HG03558 (cell line): ENCODE measurements around the gene GNPTG.

Experiments
- ATAC-seq: cut with Tn5 transposase; IDR thresholded peaks from one replicate; pipeline ENCODE4 v1.9.1; 2021; ENCODE audit warnings: moderate number of reproducible peaks; ENCODE audit not compliant: unreplicated experiment; ENCODE audit errors: extremely low read depth

The GNPTG gene

GRCh38 chr16:1387331-1387730 lies 35.6 kb downstream of the GNPTG start:
- ATAC-seq: no peak

DNA sequence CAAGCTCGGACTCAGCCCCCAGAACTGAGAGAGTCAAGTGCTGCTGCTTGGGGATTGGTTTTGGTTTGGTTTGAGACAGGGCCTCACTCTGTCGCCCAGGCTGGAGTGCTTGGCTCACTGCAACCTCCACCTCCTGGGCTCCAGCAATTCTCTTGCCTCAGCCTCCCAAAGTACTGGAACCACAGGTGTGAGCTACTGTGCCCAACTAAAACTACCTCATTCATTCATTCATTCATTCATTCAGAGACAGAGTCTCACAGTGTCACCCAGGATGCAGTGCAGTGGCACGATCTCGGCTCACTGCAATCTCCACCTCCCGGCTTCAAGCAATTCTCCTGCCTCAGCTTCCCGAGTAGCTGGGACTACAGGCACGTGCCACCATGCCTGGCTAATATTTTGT lies 38.0 kb downstream of the GNPTG start:
- ATAC-seq: no peak

DNA sequence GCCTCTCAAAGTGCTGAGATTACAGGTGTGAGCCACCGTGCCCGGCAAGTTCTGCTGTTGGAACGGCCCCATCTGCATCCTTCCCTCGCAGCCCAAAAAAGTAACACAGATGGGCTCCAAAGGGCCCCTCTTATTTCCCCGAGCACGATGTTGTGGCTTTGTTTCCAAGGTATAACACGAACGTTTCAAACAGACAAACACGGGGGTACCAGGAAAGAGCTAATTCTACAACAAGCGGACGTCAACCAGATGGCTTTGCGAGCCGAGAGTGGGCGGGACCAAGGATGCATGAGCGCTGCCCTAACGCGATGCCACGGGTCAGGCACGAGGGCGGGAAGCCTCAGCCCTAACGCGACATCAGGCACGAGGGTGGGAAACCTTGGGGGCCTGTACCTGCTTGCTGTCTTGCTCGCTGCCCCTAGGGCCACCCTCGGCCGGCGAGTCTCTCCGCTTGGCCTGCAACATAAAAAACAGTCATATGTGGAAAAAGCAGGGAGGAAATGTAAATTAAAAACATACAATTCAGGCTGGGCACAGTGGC lies 38.6 kb downstream of the GNPTG start:
- no peak for ATAC-seq

DNA sequence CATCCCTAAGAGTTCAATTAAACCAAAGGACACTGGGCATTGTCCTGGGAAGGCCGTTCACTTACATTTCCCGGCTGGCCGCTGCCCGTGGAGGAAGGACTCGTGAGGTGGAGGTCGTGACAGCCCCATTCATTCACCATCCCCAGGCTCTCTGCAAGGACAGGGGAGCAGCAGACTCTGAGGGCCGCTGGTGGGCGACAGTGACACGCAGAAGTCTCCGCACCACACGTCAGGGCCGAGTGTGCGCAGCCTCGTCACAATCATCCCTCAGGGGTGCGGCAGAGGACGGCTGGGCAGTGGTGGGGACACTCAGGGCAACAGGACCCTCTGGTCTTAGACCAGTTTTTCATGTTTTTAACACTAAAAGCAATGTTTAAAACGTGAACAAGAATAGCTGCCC lies 41.1 kb downstream of the GNPTG start:
- ATAC-seq: no peak

DNA sequence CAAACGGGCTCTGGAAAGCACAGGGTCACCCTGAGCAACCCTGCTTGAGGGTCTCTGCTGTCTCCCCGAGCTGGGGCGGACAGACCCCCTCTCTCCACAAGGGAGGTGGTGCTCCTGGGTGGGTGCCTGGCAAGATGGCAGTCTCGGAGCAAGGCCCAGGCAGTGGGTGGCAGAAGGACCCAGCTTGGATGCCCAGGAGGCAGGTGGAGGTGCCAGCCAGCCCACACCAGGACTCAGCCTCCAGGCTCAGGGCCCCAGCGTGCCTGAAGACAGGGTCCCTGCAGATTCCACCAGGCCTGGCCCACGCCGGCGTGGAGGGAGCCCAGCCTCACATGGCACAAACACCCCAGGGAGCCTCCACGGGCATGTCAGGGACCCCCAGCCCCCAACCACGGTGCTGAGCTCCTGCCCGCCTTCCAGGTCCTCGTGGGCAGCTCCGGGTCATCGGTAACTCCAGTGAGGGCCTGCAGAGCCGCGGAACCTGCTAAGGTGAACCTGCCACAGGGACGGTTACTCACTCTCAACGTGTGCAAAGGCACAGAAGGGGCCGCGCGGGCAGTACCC lies 42.0 kb downstream of the GNPTG start:
- ATAC-seq: no peak

- ATAC-seq: no peak
These were observed 42.7 kb downstream of the GNPTG start for GRCh38 chr16:1394367-1394951.

DNA sequence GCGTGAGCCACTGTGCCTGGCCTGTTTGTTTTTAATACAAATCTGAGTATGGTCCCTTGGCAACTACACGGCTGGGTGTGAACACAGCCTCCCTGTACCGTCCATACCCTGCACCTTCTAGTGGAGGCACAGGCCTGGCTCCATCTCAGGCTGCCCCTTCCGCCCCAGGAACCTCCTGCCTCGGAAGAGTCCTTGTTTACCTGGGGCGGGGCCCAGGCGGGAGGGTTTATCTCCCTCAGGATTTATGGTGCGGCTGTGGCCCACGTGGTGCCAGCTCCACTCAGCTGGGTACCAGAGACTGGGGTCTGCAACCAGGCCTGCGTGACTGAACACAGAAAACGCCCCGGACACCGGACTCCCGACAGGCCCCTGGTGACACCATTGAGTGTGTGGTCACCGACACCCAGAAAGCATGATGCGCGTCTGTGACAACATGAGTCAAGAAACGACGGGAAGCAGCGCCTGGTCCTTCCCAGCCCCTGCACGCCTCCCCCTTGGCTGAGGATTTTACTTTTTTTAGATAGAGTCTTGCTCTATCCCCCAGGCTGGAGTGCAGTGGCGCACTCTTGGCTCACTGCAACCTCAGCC lies 43.8 kb downstream of the GNPTG start:
- no peak for ATAC-seq

GRCh38 chr16:1397779-1398178 lies 46.0 kb downstream of the GNPTG start:
- ATAC-seq: no peak

DNA sequence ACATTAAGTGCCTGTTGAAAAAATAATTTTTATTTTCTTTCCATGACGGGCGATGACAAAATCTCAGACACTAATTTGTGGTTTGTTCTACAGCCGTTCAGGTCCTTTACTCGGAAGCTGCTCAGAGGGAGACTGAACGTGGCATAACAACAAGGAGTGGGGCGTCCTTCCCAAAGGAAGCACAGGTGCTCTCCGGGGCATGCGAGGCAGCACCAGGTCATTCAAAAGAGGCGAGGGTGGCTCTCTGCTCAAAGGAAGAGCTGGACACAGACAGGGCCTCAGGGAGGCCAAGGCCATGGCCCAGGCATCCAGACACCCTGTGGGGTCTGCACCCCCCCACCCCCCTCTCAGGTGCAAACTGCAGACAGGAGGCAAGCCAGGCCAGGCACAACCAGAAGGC lies 46.6 kb downstream of the GNPTG start:
- no peak for ATAC-seq

DNA sequence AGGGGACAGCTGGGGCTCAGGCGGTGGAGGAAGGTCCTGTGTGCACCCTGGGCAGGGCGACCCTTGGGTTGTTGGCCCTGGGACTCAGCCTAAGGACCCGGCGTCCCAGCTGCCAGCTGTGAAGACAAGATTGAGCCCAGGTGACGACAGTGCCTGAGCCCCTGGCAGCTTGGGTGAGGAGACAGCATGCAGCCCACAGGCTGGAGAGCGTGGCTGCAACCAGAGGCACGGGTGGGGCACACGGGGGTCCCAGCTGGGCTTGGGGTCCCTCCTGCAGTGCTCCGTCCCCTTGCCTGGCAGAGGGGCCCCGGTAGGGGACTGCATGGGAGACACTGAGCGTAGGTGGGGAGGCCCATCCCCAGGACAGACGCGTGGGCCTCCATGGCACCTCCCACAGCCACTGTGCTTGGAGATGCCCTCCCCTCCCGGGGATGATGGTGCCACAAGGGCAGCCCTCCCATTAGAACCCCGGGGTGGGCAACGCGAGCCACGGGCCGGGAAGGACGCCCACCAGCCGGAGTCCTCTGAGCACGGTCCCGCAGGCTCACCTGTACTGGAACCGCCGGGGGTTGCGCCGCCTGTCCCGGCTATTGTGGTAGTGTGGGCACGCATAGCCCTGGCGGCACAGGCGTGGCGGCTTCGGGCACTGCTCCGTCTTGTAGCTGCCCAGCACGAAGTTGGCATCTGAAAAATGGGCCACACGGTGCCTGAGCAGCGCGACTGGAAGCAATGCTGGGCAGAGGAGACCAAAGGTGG lies 47.3 kb downstream of the GNPTG start:
- ATAC-seq: no peak

- no peak for ATAC-seq
These were observed 49.5 kb downstream of the GNPTG start for GRCh38 chr16:1401061-1401757.

GRCh38 chr16:1401758-1402154 lies 50.0 kb downstream of the GNPTG start:
- ATAC-seq: no peak

DNA sequence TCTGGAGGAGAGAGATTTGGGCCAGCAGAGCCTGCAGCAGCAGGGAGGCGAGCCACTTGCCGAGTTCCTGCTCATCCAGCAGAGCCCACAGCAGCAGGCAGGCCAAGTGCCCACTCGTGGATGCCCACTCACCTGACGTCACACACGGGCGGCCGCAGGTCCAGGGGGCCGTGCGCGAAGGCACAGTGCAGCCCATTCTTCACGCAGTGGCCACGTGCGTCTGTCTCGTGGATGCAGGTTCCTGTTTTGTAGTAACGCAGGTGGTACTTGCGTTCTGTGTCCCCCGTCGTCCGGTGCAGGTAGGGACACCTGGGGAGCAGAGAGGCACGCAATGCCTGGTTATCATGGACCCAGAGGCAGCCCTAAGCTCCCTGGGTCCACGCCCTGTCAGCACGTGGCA lies 51.3 kb downstream of the GNPTG start:
- no peak for ATAC-seq

GRCh38 chr16:1403733-1404132 lies 52.0 kb downstream of the GNPTG start:
- no peak for ATAC-seq

- ATAC-seq: no peak
These were observed 56.0 kb downstream of the GNPTG start for GRCh38 chr16:1407753-1408152.

GRCh38 chr16:1408171-1408837 lies 56.6 kb downstream of the GNPTG start:
- no peak for ATAC-seq

DNA sequence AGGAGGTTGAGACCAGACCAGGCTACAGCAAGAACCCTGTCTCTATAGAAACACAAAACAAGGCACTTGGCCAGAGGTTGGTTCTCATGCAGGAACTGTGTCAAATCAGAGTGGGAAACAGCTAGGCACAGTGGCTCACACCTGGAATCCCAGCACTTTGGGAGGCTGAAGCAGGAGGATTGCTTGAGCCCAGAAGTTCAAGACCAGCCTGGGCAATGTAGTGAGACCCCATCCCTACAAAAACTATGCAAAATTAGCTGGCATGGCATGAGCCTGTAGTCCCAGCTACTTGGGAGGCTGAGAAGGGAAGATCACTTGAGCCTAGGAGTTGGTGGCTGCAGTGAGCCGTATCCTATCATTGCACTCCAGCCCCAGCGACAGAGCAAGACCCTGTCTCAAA lies 61.1 kb downstream of the GNPTG start:
- no peak for ATAC-seq
